GM11168 (cell line): Measurements from ENCODE around the gene MAPK10.
"Not testable (repeated sequence)": the region's sequence is repeated elsewhere in the genome, so short reads cannot be mapped to it uniquely, and the experiment has no call there.

Experiments used
- in situ Hi-C: fragments of 300-500 bp; cut with MboI; formaldehyde crosslinking; loops from one replicate; pipeline ENCODE4 v1.12.0; 2022; ENCODE audit warnings: low sequenced_read_pairs; ENCODE audit not compliant: unreplicated experiment

MAPK10 gene

DNA sequence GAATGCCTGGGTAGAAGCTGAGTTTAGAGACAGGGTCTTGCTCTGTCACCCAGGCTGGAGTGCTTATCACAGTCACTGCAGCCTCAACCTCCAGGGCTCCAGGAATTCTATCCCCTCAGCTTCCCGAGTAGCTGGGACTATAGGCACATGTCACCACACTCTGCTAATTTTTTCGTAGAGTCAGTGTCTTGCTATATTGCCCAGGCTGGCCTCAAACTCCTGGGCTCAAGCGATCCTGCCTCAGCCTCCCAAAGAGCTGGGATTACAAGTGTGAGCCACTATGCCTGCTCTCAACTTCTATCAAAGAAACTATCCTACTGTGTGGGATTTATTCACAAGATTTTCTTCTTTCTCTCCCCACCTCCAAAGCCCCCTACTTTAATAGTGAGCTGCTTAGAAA, 15.7 kb downstream of the MAPK10 start:
- in situ Hi-C loops = no loop called here

GRCh38 chr4:86338989-86339388, 20.9 kb downstream of the MAPK10 start:
- in situ Hi-C loops = no loop called here

DNA sequence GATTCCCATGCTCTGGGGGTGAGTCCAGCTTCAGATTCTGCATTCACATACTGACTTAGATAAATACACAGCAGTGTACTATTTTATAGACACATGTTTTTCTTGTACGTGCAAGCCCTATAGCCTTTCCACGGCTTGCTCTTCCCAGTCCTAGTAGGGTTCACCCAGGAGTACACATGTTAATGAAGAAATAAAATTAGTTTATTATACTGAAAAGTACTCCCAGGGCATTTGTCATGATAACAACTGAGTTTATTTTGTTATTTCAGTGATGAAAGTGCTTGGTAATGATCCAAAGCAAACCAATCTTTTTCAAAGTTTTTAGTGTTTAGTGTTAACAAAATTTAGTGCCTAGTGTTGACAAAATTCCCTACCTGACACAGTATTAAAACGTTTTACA, 21.3 kb downstream of the MAPK10 start:
- in situ Hi-C loops = no loop called here

- in situ Hi-C loops = no loop called here
These were observed 25.7 kb downstream of the MAPK10 start for GRCh38 chr4:86334020-86334750.

GRCh38 chr4:86333236-86333635, 26.6 kb downstream of the MAPK10 start:
- in situ Hi-C loops = no loop called here

DNA sequence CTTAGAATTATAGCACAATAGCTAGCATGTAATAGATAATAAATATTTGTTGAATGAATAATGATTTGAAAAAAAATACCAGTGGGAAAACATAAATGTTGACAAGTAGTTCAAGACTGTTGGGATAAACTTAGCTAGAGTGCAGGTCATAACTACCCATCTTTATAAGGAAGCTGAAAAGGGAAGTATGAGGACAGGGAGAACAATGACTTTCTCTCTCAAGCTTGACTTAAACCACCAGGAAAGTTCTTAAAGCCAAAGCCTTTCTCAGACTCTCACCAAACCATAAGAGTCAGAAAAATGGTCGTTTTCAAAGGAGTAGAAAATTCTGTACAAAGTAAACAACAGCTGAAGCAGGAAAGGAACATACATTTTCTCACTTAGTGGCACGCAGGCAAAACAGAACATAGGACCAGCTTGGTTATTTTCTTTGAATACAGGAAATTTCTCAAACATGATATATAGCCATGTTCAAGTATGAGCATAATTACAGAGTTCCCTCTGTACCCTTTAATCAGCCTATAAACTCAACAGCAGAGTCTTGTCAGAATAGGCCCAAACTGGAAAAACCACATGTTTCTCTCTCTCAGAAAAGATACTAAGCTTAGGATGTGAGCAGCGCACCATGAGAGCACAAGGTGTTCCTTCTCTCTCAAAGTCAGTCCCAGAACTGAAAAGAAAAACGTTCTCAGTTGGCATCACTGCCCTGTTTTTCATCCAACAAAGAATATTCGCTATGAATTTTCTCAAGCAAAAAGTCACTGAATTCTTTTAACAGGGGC, 28.7 kb downstream of the MAPK10 start:
- in situ Hi-C loops = no loop called here

GRCh38 chr4:86330411-86330810, 29.4 kb downstream of the MAPK10 start:
- in situ Hi-C loops = not testable (repeated sequence)

GRCh38 chr4:86329431-86329830, 30.4 kb downstream of the MAPK10 start:
- in situ Hi-C loops = no loop called here

DNA sequence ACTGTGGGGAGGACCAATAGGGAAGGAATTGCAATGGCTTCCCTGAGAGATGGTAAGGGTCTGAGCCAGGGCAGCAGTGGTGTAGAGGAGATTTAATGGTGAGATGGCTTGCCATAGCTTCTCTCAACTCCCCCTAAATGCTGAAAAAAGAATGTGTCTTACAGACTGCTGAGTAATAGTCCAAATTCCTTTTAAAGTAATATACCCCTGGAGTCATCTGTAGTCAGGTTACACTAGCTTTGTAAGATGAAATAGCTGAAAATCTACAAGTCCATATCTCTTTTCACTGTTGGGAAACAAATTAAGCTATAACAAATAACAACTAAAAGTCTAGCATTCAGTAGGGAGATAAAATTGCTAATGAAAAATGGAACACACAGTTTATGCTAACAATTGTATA, 33.5 kb downstream of the MAPK10 start:
- in situ Hi-C loops = no loop called here

GRCh38 chr4:86319390-86319789, 40.5 kb downstream of the MAPK10 start:
- in situ Hi-C loops = no loop called here

DNA sequence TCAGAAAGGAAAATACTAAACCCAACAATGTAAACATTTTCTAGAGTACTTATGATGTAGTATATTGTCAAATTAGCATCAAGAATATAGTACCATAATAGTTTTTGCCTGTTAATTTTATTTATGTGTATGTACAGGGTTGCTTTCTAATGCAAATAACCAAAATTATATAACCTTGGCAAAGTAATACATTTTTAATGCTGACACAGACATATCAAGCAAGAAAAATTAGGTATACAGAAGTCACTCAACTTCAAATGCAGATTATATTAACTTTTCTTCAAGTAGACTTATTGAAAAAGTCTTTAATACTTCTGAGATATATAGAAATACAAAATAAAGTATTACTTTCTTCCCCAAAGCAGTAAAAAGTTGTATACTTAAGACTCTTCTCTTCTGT, 44.3 kb downstream of the MAPK10 start:
- in situ Hi-C loops = no loop called here

- in situ Hi-C loops = no loop called here
These were observed 46.2 kb downstream of the MAPK10 start for GRCh38 chr4:86313656-86314055.

DNA sequence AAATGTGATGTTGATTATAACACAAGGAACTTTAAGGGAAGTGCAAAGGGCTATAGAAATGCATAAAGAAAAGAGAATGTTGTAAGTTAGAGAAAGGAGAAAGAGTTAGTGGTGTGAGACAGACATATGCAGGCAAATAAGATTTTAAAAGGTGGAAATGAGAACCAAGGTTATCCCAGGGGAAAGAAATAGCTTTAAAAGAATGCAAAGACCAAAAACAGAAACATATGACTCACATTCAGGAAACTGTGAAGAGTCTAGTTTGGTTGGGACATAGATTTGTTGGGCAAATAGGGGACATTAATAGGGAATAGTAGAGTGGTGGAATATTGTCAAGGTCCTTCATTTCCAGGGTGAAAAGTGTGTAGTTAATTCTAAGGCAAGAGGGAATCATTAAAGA, 52.4 kb downstream of the MAPK10 start:
- in situ Hi-C loops = no loop called here

DNA sequence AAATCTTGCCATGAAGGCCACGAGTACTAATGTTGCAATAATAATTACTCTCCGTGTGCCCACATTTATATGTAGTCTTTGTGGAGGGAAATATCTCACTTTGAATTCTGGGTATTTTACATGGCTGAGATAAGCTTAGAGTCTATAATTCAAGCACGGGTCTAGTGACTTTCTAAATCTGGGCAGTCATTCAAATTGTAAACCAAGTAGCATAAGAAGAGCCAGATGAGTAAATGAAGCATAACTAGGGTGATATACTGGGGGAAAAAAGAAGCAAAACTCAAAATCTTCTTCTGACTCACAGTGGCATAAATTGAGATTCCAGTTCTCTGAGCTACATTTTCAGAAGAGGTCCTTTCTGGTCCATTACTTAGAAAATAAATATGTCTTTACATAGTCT, 53.0 kb downstream of the MAPK10 start:
- in situ Hi-C loops = no loop called here

DNA sequence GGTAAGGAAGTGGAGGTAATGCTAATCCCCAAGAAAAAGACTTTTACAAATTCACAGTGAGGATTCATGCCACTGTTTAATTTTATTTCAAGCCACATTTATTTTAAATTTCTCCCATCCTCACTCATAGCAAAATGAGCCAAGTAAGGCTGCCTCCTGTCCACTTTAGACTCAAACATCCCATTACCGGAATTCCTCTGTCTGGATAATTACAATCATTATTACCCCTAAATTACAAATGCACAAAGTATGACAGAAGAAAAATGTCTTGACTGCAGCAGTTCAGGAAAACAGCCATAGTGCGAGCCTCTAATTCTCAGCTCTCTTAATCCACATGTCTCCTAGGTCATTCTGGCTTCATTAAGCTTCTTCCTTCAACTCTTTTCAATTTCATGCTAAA, 57.0 kb downstream of the MAPK10 start:
- in situ Hi-C loops = no loop called here

DNA sequence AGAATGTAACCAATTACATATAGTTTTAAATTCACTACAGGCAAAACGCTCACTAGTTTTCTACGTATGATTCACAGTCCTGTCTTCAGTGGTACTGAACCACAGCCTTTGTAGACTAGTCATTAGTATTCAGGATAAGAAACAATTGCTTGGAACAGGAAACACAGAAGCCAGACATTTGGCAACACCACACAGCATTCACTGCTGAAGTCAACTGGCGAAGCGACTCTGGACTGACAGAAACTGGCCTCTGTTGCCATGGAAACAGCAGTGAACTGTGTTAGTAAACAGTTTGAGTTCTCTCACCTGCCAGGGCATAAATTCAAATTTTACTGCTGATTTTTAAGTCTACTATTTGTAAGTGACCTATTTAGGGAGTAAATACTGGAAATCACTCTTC, 57.6 kb downstream of the MAPK10 start:
- in situ Hi-C loops = no loop called here

GRCh38 chr4:86300516-86300915, 59.3 kb downstream of the MAPK10 start:
- in situ Hi-C loops = no loop called here

DNA sequence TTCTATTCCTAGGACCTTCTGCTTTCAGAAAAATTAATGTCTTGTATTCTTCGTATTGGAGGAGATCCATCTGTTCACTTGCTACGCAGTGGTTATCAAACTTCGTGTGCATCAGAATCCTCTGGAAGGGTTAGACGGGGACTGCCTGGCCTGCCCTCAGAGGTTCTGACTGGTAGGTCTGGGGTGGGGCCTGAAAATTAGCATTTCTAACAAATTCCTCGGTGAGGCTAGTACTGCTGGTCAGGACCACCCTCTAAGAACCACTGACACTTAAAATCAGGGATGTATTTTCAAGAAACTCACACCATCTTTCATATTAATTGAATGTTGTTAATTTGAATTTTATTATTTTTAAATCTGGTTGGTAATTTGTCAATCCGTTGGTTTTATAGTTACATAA, 63.0 kb downstream of the MAPK10 start:
- in situ Hi-C loops = no loop called here

DNA sequence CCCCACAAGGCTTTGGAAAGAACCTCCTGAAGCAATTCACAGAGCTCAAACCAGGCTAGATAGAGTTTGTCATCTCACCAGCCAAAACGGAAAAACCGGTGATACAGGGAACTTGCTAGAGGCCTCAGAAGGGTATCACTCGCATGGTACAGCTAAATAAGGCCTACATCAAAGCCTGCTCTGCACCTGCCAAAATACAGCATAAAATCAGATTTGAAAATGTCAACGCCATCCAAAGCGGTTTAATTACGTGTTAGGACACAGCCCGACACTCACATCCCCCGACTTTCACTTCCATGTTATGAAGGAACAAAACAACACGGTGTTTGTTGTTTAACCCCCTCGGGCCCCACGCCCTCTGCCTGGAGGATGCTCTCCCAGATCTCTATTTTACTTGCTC, 65.0 kb downstream of the MAPK10 start:
- in situ Hi-C loops = no loop called here

GRCh38 chr4:86291180-86291579, 68.7 kb downstream of the MAPK10 start:
- in situ Hi-C loops = no loop called here

DNA sequence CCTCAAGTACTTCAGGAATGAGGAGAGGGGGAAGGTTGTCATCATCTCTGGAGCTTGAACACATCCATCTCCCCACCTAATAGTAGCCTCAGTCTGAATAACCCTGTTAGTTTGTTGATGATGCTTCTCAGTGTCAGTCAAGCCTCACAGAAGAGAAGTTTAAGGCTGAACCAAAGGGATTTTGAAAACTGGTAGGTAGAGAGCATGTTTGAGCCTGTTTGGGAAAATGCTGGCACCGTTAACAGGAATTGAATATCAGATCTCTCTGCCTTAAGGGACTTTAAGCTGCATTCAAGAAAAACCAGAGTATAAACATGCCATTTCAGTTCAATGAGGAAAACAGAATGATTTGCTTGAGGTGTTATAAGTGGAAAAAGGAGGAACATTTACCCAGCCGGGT, 73.1 kb downstream of the MAPK10 start:
- in situ Hi-C loops = no loop called here

DNA sequence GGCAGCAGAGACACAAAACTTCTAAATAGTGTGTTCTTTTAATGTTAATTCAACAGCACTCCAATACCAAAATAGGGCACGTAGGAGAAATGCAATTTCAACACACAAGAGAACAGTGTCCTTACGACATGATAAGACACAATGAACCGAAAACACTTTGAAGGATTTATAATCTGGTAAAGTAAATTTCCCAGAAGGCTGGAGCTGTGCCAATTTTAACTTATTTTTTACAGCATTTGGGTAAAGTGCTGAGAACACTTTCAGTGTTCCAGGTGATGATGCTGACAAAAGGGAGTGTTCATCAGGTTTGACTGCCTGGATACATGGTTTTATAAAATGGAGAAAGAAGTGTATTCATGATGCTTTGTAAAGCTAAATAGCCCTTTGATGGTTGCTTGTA, 76.5 kb downstream of the MAPK10 start:
- in situ Hi-C loops = no loop called here
